RWPE1 (cell line): ENCODE data around the gene RAB36.

Source experiments
- CTCF ChIA-PET: fragments of 350-600 bp; sonication (Branson Sonifier 250); formaldehyde crosslinking; extraction: SDS; loops from one replicate; lab custom pipeline; 2021; lab: Yijun Ruan, JAX
- POLR2A ChIA-PET: fragments of 400-600 bp; formaldehyde crosslinking; extraction: SDS; loops from one replicate; lab custom pipeline; 2020; ENCODE audit warnings: antibody characterized with exemption; ENCODE audit not compliant: low non-redundant PET; lab: Yijun Ruan, JAX
- DNase-seq: peaks from one replicate; pipeline ENCODE4 v3.0.0; 2012; ENCODE audit warnings: low spot score
- H3K27ac ChIP-seq: fragments of 450-650 bp; 2 replicates; pipeline ENCODE4 v1.5.1; 2017
- TF ChIP-seq, protein P1 (sequence below): fragments of 450-650 bp; conservative IDR thresholded peaks from 2 replicates; pipeline ENCODE4 v1.5.1; 2017; ENCODE audit warnings: low read depth, mild to moderate bottlenecking

Gene RAB36, protein sequence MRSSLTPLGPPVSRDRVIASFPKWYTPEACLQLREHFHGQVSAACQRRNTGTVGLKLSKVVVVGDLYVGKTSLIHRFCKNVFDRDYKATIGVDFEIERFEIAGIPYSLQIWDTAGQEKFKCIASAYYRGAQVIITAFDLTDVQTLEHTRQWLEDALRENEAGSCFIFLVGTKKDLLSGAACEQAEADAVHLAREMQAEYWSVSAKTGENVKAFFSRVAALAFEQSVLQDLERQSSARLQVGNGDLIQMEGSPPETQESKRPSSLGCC

DNA sequence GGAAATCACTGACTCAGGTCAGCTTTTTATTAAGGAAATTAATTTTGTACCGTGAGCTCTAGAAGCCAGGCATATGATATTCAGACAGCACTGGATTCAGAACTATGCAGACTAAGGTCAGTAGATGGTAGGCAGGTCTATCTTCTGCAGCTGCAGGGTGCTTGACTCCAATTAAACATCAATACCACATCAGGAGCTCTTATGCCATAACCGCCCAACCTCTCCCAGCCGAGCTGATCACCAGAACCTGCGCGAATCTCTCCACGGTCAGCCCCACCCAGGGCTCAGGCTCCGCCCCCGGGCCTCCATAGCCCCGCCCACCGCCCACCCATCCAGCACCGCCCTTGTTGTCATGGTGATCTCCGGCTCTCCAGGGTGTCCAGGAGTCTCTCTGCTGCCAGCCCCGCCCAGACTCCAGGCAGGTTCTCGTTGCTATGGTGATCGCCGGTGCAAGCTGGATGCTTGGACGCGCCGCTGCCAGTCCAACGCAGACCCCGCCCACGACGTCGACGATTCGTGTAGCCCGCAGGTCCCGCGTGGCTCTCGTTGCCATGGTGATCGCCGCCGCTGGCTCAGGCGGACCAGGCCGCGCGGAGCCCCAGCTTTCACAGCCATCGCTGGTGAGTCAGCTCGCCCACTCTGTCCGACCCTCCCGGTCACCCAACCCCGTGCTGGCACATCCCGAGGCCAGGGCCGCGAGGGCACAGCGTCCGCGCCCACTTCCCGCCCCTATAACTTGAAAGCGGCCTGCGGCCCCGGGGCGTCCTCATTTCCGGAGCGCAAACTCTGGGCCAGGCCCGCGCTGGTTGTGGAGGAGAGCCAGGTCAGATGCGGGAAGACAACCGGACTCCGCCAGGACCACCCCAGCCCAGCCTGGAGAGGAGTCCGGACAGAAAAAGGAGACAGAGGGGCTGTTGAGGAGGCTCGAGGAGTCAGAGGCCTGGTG, at the start of gene RAB36:
TSS of gene RAB36 (plus strand) at position 546 of the 946 bp plus-strand sequence. CDS start 1,140 bp downstream, outside the sequence.
- TF ChIP-seq, protein P1, sequence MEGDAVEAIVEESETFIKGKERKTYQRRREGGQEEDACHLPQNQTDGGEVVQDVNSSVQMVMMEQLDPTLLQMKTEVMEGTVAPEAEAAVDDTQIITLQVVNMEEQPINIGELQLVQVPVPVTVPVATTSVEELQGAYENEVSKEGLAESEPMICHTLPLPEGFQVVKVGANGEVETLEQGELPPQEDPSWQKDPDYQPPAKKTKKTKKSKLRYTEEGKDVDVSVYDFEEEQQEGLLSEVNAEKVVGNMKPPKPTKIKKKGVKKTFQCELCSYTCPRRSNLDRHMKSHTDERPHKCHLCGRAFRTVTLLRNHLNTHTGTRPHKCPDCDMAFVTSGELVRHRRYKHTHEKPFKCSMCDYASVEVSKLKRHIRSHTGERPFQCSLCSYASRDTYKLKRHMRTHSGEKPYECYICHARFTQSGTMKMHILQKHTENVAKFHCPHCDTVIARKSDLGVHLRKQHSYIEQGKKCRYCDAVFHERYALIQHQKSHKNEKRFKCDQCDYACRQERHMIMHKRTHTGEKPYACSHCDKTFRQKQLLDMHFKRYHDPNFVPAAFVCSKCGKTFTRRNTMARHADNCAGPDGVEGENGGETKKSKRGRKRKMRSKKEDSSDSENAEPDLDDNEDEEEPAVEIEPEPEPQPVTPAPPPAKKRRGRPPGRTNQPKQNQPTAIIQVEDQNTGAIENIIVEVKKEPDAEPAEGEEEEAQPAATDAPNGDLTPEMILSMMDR: no peak
- DNase-seq: peak; percentile 98
- POLR2A ChIA-PET: interaction anchor here (0.6 kb wide), 1 partner anchor 9 kb away, joined by 3 read pairs; no protein-coding TSS in a partner anchor
- peak within 1 kb of the TSS; percentile 64 for H3K27ac ChIP-seq
- CTCF ChIA-PET: interaction anchor here (1.2 kb wide), 1 partner anchor 145 kb away, joined by 3 read pairs; no protein-coding TSS in a partner anchor

DNA sequence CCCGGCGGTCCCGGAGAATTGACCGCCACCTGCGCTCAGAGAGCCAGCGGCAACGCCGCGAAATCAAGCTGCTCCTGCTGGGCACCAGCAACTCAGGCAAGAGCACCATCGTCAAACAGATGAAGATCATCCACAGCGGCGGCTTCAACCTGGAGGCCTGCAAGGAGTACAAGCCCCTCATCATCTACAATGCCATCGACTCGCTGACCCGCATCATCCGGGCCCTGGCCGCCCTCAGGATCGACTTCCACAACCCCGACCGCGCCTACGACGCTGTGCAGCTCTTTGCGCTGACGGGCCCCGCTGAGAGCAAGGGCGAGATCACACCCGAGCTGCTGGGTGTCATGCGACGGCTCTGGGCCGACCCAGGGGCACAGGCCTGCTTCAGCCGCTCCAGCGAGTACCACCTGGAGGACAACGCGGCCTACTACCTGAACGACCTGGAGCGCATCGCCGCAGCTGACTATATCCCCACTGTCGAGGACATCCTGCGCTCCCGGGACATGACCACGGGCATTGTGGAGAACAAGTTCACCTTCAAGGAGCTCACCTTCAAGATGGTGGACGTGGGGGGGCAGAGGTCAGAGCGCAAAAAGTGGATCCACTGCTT, 49.4 kb upstream of the RAB36 start:
- no peak overlapping the region for H3K27ac ChIP-seq
- POLR2A ChIA-PET: no interaction called here
- CTCF ChIA-PET: no interaction called here
- no peak for DNase-seq
- TF ChIP-seq, protein P1: no peak

DNA sequence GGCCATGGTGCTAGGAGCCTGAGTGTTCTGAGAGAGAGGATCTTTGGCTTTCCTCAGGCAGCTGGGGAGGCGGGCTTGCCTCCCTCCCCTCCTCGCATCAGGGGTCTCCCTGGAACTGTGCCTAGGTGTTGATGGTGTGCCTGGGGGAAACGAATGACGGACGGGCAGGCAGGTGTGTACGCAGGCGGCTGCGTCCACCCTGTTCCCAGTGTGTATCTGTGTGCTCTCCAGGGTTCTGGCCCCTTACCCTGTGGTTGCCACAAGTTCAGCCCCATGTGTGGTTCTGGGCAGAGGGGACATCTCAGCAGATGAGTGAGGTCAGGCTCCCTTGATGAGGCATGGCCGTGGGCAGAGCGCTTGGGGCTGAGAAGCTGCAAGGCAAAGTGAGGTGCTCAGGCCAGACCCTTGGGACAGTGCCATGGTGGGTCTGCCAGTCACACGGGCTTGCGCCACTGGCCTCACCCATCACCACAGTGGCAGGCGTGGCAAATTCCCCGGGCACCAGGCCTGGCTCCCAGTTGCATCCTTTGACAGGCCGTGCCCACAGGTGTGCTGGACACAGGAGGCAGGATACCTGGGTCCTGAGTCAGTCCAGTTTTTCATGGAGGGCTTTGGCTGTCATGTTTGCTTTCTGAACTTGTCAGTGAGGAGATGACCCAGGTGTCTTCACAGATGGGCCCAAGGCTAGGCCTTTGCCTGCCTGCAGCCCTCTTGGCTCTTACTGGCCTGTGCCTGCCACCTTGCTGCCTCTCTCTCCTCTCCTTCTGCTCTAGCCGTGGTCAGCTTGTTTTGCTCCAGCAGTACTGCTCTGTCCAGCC, 47.7 kb upstream of the RAB36 start:
- H3K27ac ChIP-seq: no peak overlapping the region
- TF ChIP-seq, protein P1: no peak
- no peak for DNase-seq
- ChIA-PET CTCF (no interaction called here), POLR2A (no interaction called here)

DNA sequence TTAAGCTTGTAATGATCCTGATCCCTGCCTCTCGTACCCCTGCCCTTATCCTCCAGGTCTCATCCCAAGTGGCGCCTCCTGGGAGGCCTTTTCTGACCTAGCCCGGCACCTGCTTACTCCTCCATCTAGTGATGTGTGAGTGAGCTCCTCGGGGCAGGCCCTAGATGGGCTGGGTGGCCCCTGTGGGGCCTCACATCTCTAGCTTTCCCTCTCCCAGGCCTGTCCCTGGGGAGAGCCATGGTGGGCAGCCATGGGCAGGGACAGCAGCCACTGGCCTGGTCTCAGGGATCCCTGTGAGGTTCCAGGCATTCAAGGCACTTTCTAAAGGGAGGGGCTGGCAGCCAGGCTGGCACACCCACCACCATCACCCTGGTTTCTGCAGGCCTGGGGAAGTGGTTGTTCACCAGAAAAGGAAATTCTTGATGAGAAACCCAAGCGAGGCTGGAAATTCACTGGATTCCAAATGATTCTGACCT, 47.0 kb upstream of the RAB36 start:
- no peak overlapping the region for H3K27ac ChIP-seq
- DNase-seq: no peak
- ChIA-PET POLR2A (no interaction called here), CTCF (no interaction called here)
- TF ChIP-seq, protein P1: no peak

DNA sequence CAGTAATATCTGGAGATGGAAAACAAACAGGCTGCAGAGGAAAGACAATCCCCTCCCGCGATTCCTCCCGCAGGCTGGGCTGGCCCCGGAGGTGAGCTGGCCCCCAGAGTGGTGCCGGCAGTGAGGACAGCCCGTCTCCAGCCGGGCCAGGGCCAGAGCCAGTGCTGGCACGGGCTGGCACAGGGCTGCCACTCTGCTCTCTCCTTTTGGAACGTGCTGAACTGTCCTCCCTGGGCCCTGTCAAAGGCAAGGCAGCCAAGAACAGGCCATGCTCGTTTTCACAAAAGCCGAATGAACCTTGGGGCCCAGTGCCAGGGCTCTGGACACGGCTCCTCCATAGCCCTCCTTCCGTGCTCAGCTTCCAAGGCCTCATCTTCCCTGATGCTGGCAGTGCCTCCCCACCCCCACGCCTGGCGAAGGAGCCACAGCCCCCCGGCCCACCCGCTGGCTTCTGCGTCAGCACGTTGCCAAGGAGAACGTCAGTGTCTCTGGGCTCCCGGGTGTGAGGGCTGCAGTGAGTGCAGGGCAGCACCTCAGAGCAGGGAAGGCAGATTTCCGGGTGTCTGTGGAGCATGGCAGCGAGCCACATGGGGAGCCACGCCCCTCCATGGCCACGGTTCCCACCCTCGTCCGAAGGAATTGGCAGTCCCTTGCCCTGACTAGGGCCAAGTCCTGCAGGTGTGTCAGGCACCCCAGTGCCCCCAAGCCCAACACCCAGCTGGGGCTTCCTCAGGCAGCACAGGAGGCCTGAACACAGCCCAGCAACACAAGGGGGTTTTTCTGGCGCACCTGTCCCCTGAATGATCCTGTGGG, 46.4 kb upstream of the RAB36 start:
- no peak overlapping the region for H3K27ac ChIP-seq
- POLR2A ChIA-PET: no interaction called here
- TF ChIP-seq, protein P1: no peak
- DNase-seq: no peak
- CTCF ChIA-PET: no interaction called here
